Keratinocyte (primary cell): ENCODE measurements around the gene HMG20A. TPM values are rescaled to one million over a fixed set of nuclear protein-coding genes. Genes with fewer than 3 reads are reported as not detected.
A peak's percentile ranks its signal among the peaks of the same experiment; 100 is the strongest.

Source experiments
- DNase-seq: peaks from one replicate; pipeline ENCODE4 v3.0.0-alpha.2; 2011; ENCODE audit warnings: low read depth, missing footprints, low spot score
- FAIRE-seq: peaks from 2 replicates; lab custom pipeline; 2011; peaks lifted over from hg19 to GRCh38; lab: Jason Lieb, UNC
- H2AFZ ChIP-seq: 2 replicates; pipeline ENCODE4 v1.6.0; 2012; ENCODE audit warnings: low read length, control low read depth, inconsistent platforms; ENCODE audit not compliant: control insufficient read depth
- H3K27ac ChIP-seq: 2 replicates; pipeline ENCODE4 v1.5.1; 2011; ENCODE audit warnings: low read length; ENCODE audit not compliant: control insufficient read depth, insufficient read depth
- H3K27me3 ChIP-seq: 3 replicates; pipeline ENCODE4 v1.6.0; 2011; ENCODE audit warnings: low read length; ENCODE audit not compliant: control insufficient read depth, insufficient read depth; ENCODE audit errors: extremely low read depth
- H3K36me3 ChIP-seq, 2 experiments: 2 replicates in 1 of 2; 3 replicates in 1 of 2; pipeline ENCODE4 v1.5.1; 2011; ENCODE audit warnings: low read length in 2 of 2, mild to moderate bottlenecking in 1 of 2; ENCODE audit not compliant: control insufficient read depth in 2 of 2, insufficient read depth in 2 of 2; ENCODE audit errors: extremely low read depth in 1 of 2
- H3K4me1 ChIP-seq: 3 replicates; pipeline ENCODE4 v1.5.1; 2011; ENCODE audit warnings: low read length; ENCODE audit not compliant: control insufficient read depth, insufficient read depth; ENCODE audit errors: extremely low read depth
- H3K4me2 ChIP-seq: 3 replicates; pipeline ENCODE4 v1.6.0; 2011; ENCODE audit warnings: low read depth, low read length; ENCODE audit not compliant: control insufficient read depth, insufficient read depth; ENCODE audit errors: extremely low read depth
- H3K4me3 ChIP-seq, 3 experiments: fragments of 200-600 bp in 1 of 3; sonication (generic) in 1 of 3; 2 replicates in 2 of 3; 3 replicates in 1 of 3; pipeline ENCODE4 v1.5.1; 2011 to 2016; ENCODE audit warnings: low read length in 3 of 3, mild to moderate bottlenecking in 3 of 3, control low read depth in 2 of 3, inconsistent platforms in 1 of 3, low read depth in 1 of 3, mixed read lengths in 1 of 3, mixed run types in 1 of 3, moderate library complexity in 1 of 3; ENCODE audit not compliant: control insufficient read depth in 2 of 3, insufficient read depth in 2 of 3; ENCODE audit errors: extremely low read depth in 1 of 3
- H3K79me2 ChIP-seq: 2 replicates; pipeline ENCODE4 v1.6.0; 2012; ENCODE audit warnings: low read length; ENCODE audit not compliant: control insufficient read depth, insufficient read depth
- H3K9ac ChIP-seq: 3 replicates; pipeline ENCODE4 v1.6.0; 2011; ENCODE audit warnings: low read length; ENCODE audit not compliant: control insufficient read depth, insufficient read depth; ENCODE audit errors: extremely low read depth
- H3K9me1 ChIP-seq: 3 replicates; pipeline ENCODE4 v1.6.0; 2011; ENCODE audit warnings: low read length; ENCODE audit not compliant: control insufficient read depth, insufficient read depth; ENCODE audit errors: extremely low read depth
- H3K9me3 ChIP-seq: 2 replicates; pipeline ENCODE4 v1.5.1; 2012; ENCODE audit warnings: low read depth, low read length; ENCODE audit not compliant: control insufficient read depth
- H4K20me1 ChIP-seq: 3 replicates; pipeline ENCODE4 v1.6.0; 2011; ENCODE audit warnings: low read length; ENCODE audit not compliant: control insufficient read depth, insufficient read depth; ENCODE audit errors: extremely low read depth
- CTCF ChIP-seq, 3 experiments: IDR thresholded peaks in 1 of 3; conservative IDR thresholded peaks in 1 of 3; optimal IDR thresholded peaks in 1 of 3; 2 replicates in 2 of 3; 3 replicates in 1 of 3; pipeline versions ENCODE3 to v1.5.1; 2011; ENCODE audit warnings: low read length in 3 of 3, mild to moderate bottlenecking in 3 of 3, moderate library complexity in 2 of 3, control low read depth in 1 of 3, inconsistent platforms in 1 of 3; ENCODE audit not compliant: insufficient read depth in 2 of 3; ENCODE audit errors: extremely low read depth in 1 of 3
- EZH2 ChIP-seq: IDR thresholded peaks from one replicate; pipeline ENCODE4 v1.6.1; 2012; ENCODE audit warnings: inconsistent platforms, mild to moderate bottlenecking, low read length, moderate library complexity
- dilution Hi-C: fragments of 300-500 bp; cut with MboI; formaldehyde crosslinking; loops from one replicate; pipeline ENCODE4 v1.7.0; 2020; ENCODE audit warnings: low sequenced_read_pairs; ENCODE audit not compliant: extremely low pct_ligation_motif_present
- polyA plus RNA-seq, 5 experiments: library from polyadenylated mRNA; depleted of rRNA in 3 of 5; stranded (reverse) in 3 of 5; stranded (forward) in 1 of 5; unstranded in 1 of 5; fragments of >200 nt; gene quantifications; 1 replicate in 1 of 5; 2 replicates in 3 of 5; 3 replicates in 1 of 5; pipeline versions ENCODE4 v1.2.1 to v1.2.3, GENCODE V29; 2011 to 2012; ENCODE audit warnings: missing spikeins in 2 of 5, low read depth in 1 of 5, low replicate concordance in 1 of 5

The HMG20A gene
- polyA plus RNA-seq, 1 donor (not counting 4 experiments of a cell fraction or from before 2014, with no cell fraction given), result 44.6 TPM

- H3K9ac ChIP-seq, result no peak overlapping the region
- H4K20me1 ChIP-seq, result no peaks in the 10 kb centered on the region
- FAIRE-seq (peak; percentile 76), DNase-seq (no peak)
- no peaks in the 10 kb centered on the region for H3K27me3 ChIP-seq
- no peaks in the 10 kb centered on the region for H3K79me2 ChIP-seq
- no peaks in the 10 kb centered on the region for H3K9me1 ChIP-seq
- H3K36me3 ChIP-seq, result peaks cover 0 to 4% of the 10 kb centered on the region in 2 experiments
- H2AFZ ChIP-seq, result no peak overlapping the region
- peak overlapping the region; percentile 22 for H3K4me2 ChIP-seq
- H3K27ac ChIP-seq, result no peak overlapping the region
- TF ChIP-seq EZH2, result no peak
- no peak for TF ChIP-seq CTCF (optimal IDR thresholded peaks at IDR 0.05 in 1 of 3, IDR thresholded peaks at IDR 0.05 in 1 of 3, conservative IDR thresholded peaks at IDR 0.05 in 1 of 3; ENCODE audit: extremely low read depth in 1 of 3, insufficient read depth in 2 of 3, low read length in 3 of 3)
- no peak overlapping the region for H3K4me3 ChIP-seq
- dilution Hi-C loops, result no loop called here
- H3K4me1 ChIP-seq, result peaks cover 27% of the 10 kb centered on the region
- no peaks in the 10 kb centered on the region for H3K9me3 ChIP-seq
Observed at GRCh38 chr15:77486542-77487468, 66.1 kb downstream of the HMG20A start.

- H2AFZ ChIP-seq, result no peak overlapping the region
- no peaks in the 10 kb centered on the region for H3K27me3 ChIP-seq
- H3K4me3 ChIP-seq, result no peak overlapping the region
- dilution Hi-C loops, result no loop called here
- FAIRE-seq (no peak), DNase-seq (no peak)
- no peaks in the 10 kb centered on the region for H4K20me1 ChIP-seq
- no peaks in the 10 kb centered on the region for H3K9me1 ChIP-seq
- peaks cover 0 to 4% of the 10 kb centered on the region in 2 experiments for H3K36me3 ChIP-seq
- H3K79me2 ChIP-seq, result no peaks in the 10 kb centered on the region
- H3K9me3 ChIP-seq, result no peaks in the 10 kb centered on the region
- no peak overlapping the region for H3K9ac ChIP-seq
- no peak overlapping the region for H3K27ac ChIP-seq
- no peak for TF ChIP-seq CTCF (optimal IDR thresholded peaks at IDR 0.05 in 1 of 3, IDR thresholded peaks at IDR 0.05 in 1 of 3, conservative IDR thresholded peaks at IDR 0.05 in 1 of 3; ENCODE audit: extremely low read depth in 1 of 3, insufficient read depth in 2 of 3, low read length in 3 of 3)
- TF ChIP-seq EZH2, result no peak
- peaks cover 21% of the 10 kb centered on the region for H3K4me1 ChIP-seq
- H3K4me2 ChIP-seq, result no peak overlapping the region
Observed at GRCh38 chr15:77487469-77487842, 66.8 kb downstream of the HMG20A start.
